Natural killer cell (primary cell): ENCODE results near the gene NDFIP1. TPM values are rescaled to one million over a fixed set of nuclear protein-coding genes. Genes with fewer than 3 reads are reported as not detected.

ENCODE experiments used
- ATAC-seq, 3 donors: fragments of 150-1000 bp in 2 of 3; fragments of 200-7000 bp in 1 of 3; cut with Tn5 transposase; 1 replicate in 1 of 3; 2 replicates in 2 of 3; pipeline ENCODE4 v1.10.0; 2021; ENCODE audit warnings: mild to moderate bottlenecking in 2 of 3, moderate library complexity in 2 of 3
- DNase-seq, 2 donors: peaks; one replicate each; pipeline versions ENCODE4 v3.0.0 to v3.0.0-alpha.2; 2013 to 2021; ENCODE audit warnings: mixed read lengths in 1 of 2
- H3K27ac ChIP-seq: one replicate; pipeline ENCODE4 v1.5.1; 2013; ENCODE audit warnings: mild to moderate bottlenecking, low read length
- H3K27me3 ChIP-seq: one replicate; pipeline ENCODE4 v1.6.1; 2013; ENCODE audit warnings: low read length; ENCODE audit not compliant: control insufficient read depth, insufficient read depth
- H3K36me3 ChIP-seq: one replicate; pipeline ENCODE4 v1.6.1; 2013; ENCODE audit warnings: low read length; ENCODE audit not compliant: control insufficient read depth, insufficient read depth
- H3K4me1 ChIP-seq: one replicate; pipeline ENCODE4 v1.6.1; 2013; ENCODE audit warnings: low read length; ENCODE audit not compliant: control insufficient read depth, insufficient read depth
- H3K4me3 ChIP-seq: one replicate; pipeline ENCODE4 v1.5.1; 2013; ENCODE audit warnings: low read length
- H3K9me3 ChIP-seq: one replicate; pipeline ENCODE4 v1.6.1; 2013; ENCODE audit warnings: low read length; ENCODE audit not compliant: control insufficient read depth, insufficient read depth
- H3K27ac Mint-ChIP-seq, 2 donors: one replicate each; pipeline ENCODE4 v1.8.0; 2022; ENCODE audit warnings: mild to moderate bottlenecking in 2 of 2, mixed read lengths in 2 of 2, moderate library complexity in 1 of 2
- H3K27me3 Mint-ChIP-seq, 2 donors: one replicate each; pipeline ENCODE4 v1.8.0; 2022; ENCODE audit warnings: low read depth in 2 of 2, mixed read lengths in 2 of 2
- H3K36me3 Mint-ChIP-seq: one replicate; pipeline ENCODE4 v1.8.0; 2022; ENCODE audit warnings: mixed read lengths
- H3K4me1 Mint-ChIP-seq, 2 donors: one replicate each; pipeline ENCODE4 v1.8.0; 2022; ENCODE audit warnings: mixed read lengths in 2 of 2
- H3K4me3 Mint-ChIP-seq: one replicate; pipeline ENCODE4 v1.8.0; 2022; ENCODE audit warnings: mild to moderate bottlenecking, moderate library complexity, mixed read lengths
- H3K9me3 Mint-ChIP-seq, 2 donors: one replicate each; pipeline ENCODE4 v1.8.0; 2022; ENCODE audit warnings: mixed read lengths in 2 of 2
- CTCF ChIP-seq: fragments of 200-600 bp; IDR thresholded peaks from one replicate; pipeline ENCODE4 v1.8.0; 2022; ENCODE audit warnings: antibody characterized with exemption
- WGBS: methylation state at CpG from one replicate; pipeline ENCODE4 v1.1.7; 2013; ENCODE audit warnings: missing lambda C conversion rate; ENCODE audit not compliant: insufficient coverage; 5-methylcytosine and 5-hydroxymethylcytosine counted together
- intact Hi-C: fragments of 100-400 bp; cut with micrococcal nuclease; formaldehyde crosslinking; loops from one replicate; pipeline ENCODE4 v1.14.2; 2022
- total RNA-seq, 4 donors: library from RNA; stranded (reverse); fragments of 120-200 nt in 1 of 4; gene quantifications; one replicate each; pipeline versions ENCODE4 v1.2.3 to v1.2.4, GENCODE V29; 2013 to 2022

Gene NDFIP1
- total RNA-seq, 3 donors from 2014 or later (not counting 1 experiment from before 2014, with no cell fraction given): 45.4 to 57.6 (median 51.7) TPM

GRCh38 chr5:142072488-142072887, 36.1 kb upstream of the NDFIP1 start:
- TF ChIP-seq CTCF: no peak
- ATAC-seq (no peak), DNase-seq (no peak)
- no peaks in the 10 kb centered on the region for H3K4me1 Mint-ChIP-seq
- H3K27me3 Mint-ChIP-seq: peaks cover 8 to 11% of the 10 kb centered on the region in 2 donors
- H3K27me3 ChIP-seq: no peaks in the 10 kb centered on the region
- no peak overlapping the region for H3K27ac ChIP-seq
- 60% methylated on average over 1 of the region's 3 CpGs for WGBS
- no peak overlapping the region for H3K4me3 Mint-ChIP-seq
- H3K4me1 ChIP-seq: no peaks in the 10 kb centered on the region
- H3K4me3 ChIP-seq: no peak overlapping the region
- intact Hi-C loops: no loop called here
- no peak overlapping the region for H3K27ac Mint-ChIP-seq
- no peaks in the 10 kb centered on the region for H3K9me3 ChIP-seq
- H3K36me3 Mint-ChIP-seq: no peaks in the 10 kb centered on the region
- no peaks in the 10 kb centered on the region for H3K36me3 ChIP-seq
- H3K9me3 Mint-ChIP-seq: no peaks in the 10 kb centered on the region

- ATAC-seq (no peak), DNase-seq (no peak)
- no peak overlapping the region for H3K27ac Mint-ChIP-seq
- H3K4me1 ChIP-seq: no peaks in the 10 kb centered on the region
- H3K36me3 ChIP-seq: no peaks in the 10 kb centered on the region
- H3K9me3 Mint-ChIP-seq: no peaks in the 10 kb centered on the region
- intact Hi-C loops: no loop called here
- no peak overlapping the region for H3K4me3 Mint-ChIP-seq
- no peaks in the 10 kb centered on the region for H3K4me1 Mint-ChIP-seq
- no peak overlapping the region for H3K27ac ChIP-seq
- H3K27me3 Mint-ChIP-seq: peaks cover 8 to 11% of the 10 kb centered on the region in 2 donors
- no peaks in the 10 kb centered on the region for H3K9me3 ChIP-seq
- no peaks in the 10 kb centered on the region for H3K36me3 Mint-ChIP-seq
- 96% methylated on average over 1 of the region's 2 CpGs for WGBS
- H3K4me3 ChIP-seq: no peak overlapping the region
- H3K27me3 ChIP-seq: no peaks in the 10 kb centered on the region
- no peak for TF ChIP-seq CTCF
These were observed 35.1 kb upstream of the NDFIP1 start for GRCh38 chr5:142073362-142073988.

- H3K36me3 Mint-ChIP-seq: no peaks in the 10 kb centered on the region
- H3K4me3 Mint-ChIP-seq: no peak overlapping the region
- H3K27me3 Mint-ChIP-seq: peaks cover 8 to 11% of the 10 kb centered on the region in 2 donors
- no peak overlapping the region for H3K27ac Mint-ChIP-seq
- intact Hi-C loops: no loop called here
- no peaks in the 10 kb centered on the region for H3K9me3 Mint-ChIP-seq
- H3K4me1 Mint-ChIP-seq: no peaks in the 10 kb centered on the region
- no peaks in the 10 kb centered on the region for H3K36me3 ChIP-seq
- DNase-seq (no peak), ATAC-seq (no peak)
- no peaks in the 10 kb centered on the region for H3K27me3 ChIP-seq
- H3K4me3 ChIP-seq: no peak overlapping the region
- H3K9me3 ChIP-seq: no peaks in the 10 kb centered on the region
- WGBS: 83% methylated on average over 2 of the region's 2 CpGs
- no peaks in the 10 kb centered on the region for H3K4me1 ChIP-seq
- TF ChIP-seq CTCF: no peak
- H3K27ac ChIP-seq: no peak overlapping the region
These were observed 34.6 kb upstream of the NDFIP1 start for GRCh38 chr5:142074006-142074405.

- DNase-seq (no peak), ATAC-seq (no peak)
- Mint-ChIP-seq H3K9me3 (no peaks in the 10 kb centered on the region), H3K4me3 (no peak overlapping the region), H3K27ac (no peak overlapping the region), H3K27me3 (peaks cover 7 to 12% of the 10 kb centered on the region in 2 donors), H3K36me3 (no peaks in the 10 kb centered on the region), H3K4me1 (no peaks in the 10 kb centered on the region)
- Histone ChIP-seq H3K9me3 (no peaks in the 10 kb centered on the region), H3K4me1 (no peaks in the 10 kb centered on the region), H3K4me3 (no peak overlapping the region), H3K27ac (no peak overlapping the region), H3K36me3 (no peaks in the 10 kb centered on the region), H3K27me3 (no peaks in the 10 kb centered on the region)
- intact Hi-C loops: no loop called here
- 86% methylated on average over 3 of the region's 3 CpGs for WGBS
- no peak for TF ChIP-seq CTCF
These were observed 30.4 kb upstream of the NDFIP1 start for GRCh38 chr5:142078221-142078620.
